GM23338 (cell line): ENCODE data around the gene TMEM87B. TPM values are rescaled to one million over a fixed set of nuclear protein-coding genes. Genes with fewer than 3 reads are reported as not detected.
A peak's percentile ranks its signal among the peaks of the same experiment; 100 is the strongest.

Experiments
- ATAC-seq: fragments of 200-7000 bp; cut with Tn5 transposase; 3 replicates; pipeline ENCODE4 v1.9.1; 2020
- DNase-seq: peaks from one replicate; pipeline ENCODE4 v3.0.0-alpha.2; 2015; ENCODE audit warnings: low spot score
- H2AFZ ChIP-seq: fragments of 200-600 bp; sonication (generic); 2 replicates; pipeline ENCODE4 v1.8.0; 2016; ENCODE audit warnings: antibody characterized with exemption, mild to moderate bottlenecking, moderate library complexity
- H3F3A ChIP-seq: fragments of 200-600 bp; sonication (generic); replicated peaks from 2 replicates; pipeline ENCODE4 v1.8.0; 2017; ENCODE audit warnings: antibody characterized with exemption, mixed run types, low read depth
- H3K27ac ChIP-seq: fragments of 200-600 bp; sonication (generic); 2 replicates; pipeline ENCODE4 v1.6.1; 2016; ENCODE audit warnings: low read depth
- H3K27me3 ChIP-seq: fragments of 200-600 bp; sonication (generic); 2 replicates; pipeline ENCODE4 v1.8.0; 2016; ENCODE audit warnings: mild to moderate bottlenecking, mixed run types, moderate library complexity; ENCODE audit not compliant: insufficient read depth
- H3K36me3 ChIP-seq: fragments of 200-600 bp; sonication (generic); 2 replicates; pipeline ENCODE4 v1.8.0; 2016; ENCODE audit warnings: mild to moderate bottlenecking; ENCODE audit not compliant: insufficient read depth
- H3K4me1 ChIP-seq: fragments of 200-600 bp; sonication (generic); 2 replicates; pipeline ENCODE4 v1.8.0; 2016; ENCODE audit warnings: mild to moderate bottlenecking, moderate library complexity; ENCODE audit not compliant: insufficient read depth
- H3K4me2 ChIP-seq: fragments of 200-600 bp; sonication (generic); 2 replicates; pipeline ENCODE4 v1.7.1; 2017; ENCODE audit warnings: mixed run types
- H3K4me3 ChIP-seq: fragments of 200-600 bp; sonication (generic); 2 replicates; pipeline ENCODE4 v1.6.1; 2016; ENCODE audit warnings: mixed run types
- H3K79me2 ChIP-seq: fragments of 200-600 bp; sonication (generic); replicated peaks from 2 replicates; pipeline ENCODE4 v1.8.0; 2017; ENCODE audit warnings: mild to moderate bottlenecking; ENCODE audit not compliant: insufficient read depth
- H3K9me2 ChIP-seq: fragments of 200-600 bp; sonication (generic); 2 replicates; pipeline ENCODE4 v1.8.0; 2017; ENCODE audit not compliant: insufficient read depth
- H4K20me1 ChIP-seq: fragments of 200-600 bp; sonication (generic); replicated peaks from 2 replicates; pipeline ENCODE4 v1.8.0; 2017; ENCODE audit warnings: mild to moderate bottlenecking; ENCODE audit not compliant: insufficient read depth
- H3K27ac Mint-ChIP-seq: 2 replicates; pipeline ENCODE4 v1.8.0; 2020; ENCODE audit warnings: inconsistent platforms, mild to moderate bottlenecking, moderate library complexity, mixed read lengths
- H3K27me3 Mint-ChIP-seq: 3 replicates; pipeline ENCODE4 v1.8.0; 2022; ENCODE audit warnings: low read depth, mild to moderate bottlenecking, moderate library complexity, mixed read lengths, inconsistent platforms; ENCODE audit not compliant: insufficient read depth, poor library complexity
- H3K36me3 Mint-ChIP-seq: 3 replicates; pipeline ENCODE4 v1.8.0; 2021; ENCODE audit warnings: low read depth, mild to moderate bottlenecking, inconsistent platforms, moderate library complexity, mixed read lengths
- H3K4me1 Mint-ChIP-seq: 3 replicates; pipeline ENCODE4 v1.8.0; 2020; ENCODE audit warnings: mild to moderate bottlenecking, inconsistent platforms, mixed read lengths
- H3K4me3 Mint-ChIP-seq: 3 replicates; pipeline ENCODE4 v1.8.0; 2021; ENCODE audit warnings: moderate library complexity, mild to moderate bottlenecking, inconsistent platforms, mixed read lengths
- H3K9me3 Mint-ChIP-seq: 3 replicates; pipeline ENCODE4 v1.8.0; 2020; ENCODE audit warnings: moderate library complexity, mild to moderate bottlenecking, inconsistent platforms, mixed read lengths
- CREB1 ChIP-seq: fragments of 250-450 bp; sonication (Bioruptor Pico); IDR thresholded peaks from 2 replicates; pipeline ENCODE4 v1.5.0; 2020; ENCODE audit warnings: low read depth, mild to moderate bottlenecking, moderate library complexity
- CTCF ChIP-seq, 2 experiments: fragments of 200-600 bp in 1 of 2; sonication (generic) in 1 of 2; conservative IDR thresholded peaks; 2 replicates each; pipeline versions ENCODE4 v1.5.1 to v1.6.1; 2016 to 2017; ENCODE audit warnings: antibody characterized with exemption in 2 of 2, low read depth in 2 of 2, mild to moderate bottlenecking in 2 of 2, moderate library complexity in 1 of 2
- ETS1 ChIP-seq: IDR thresholded peaks from 2 replicates; pipeline ENCODE4 v1.6.1; 2016; ENCODE audit warnings: antibody characterized with exemption
- EZH2 ChIP-seq: fragments of 200-600 bp; sonication (generic); IDR thresholded peaks from one replicate; pipeline ENCODE4 v1.8.0; 2017; ENCODE audit warnings: antibody characterized with exemption, mild to moderate bottlenecking, low read depth; ENCODE audit not compliant: unreplicated experiment
- EZH2phosphoT487 ChIP-seq: fragments of 200-600 bp; sonication (generic); IDR thresholded peaks from one replicate; pipeline ENCODE4 v1.8.1; 2018; ENCODE audit warnings: antibody characterized with exemption; ENCODE audit not compliant: unreplicated experiment
- NANOG ChIP-seq: IDR thresholded peaks from 2 replicates; pipeline ENCODE4 v1.6.1; 2016; ENCODE audit warnings: antibody characterized with exemption, borderline replicate concordance
- POLR2AphosphoS5 ChIP-seq: IDR thresholded peaks from 2 replicates; pipeline ENCODE4 v1.6.1; 2016; ENCODE audit warnings: antibody characterized with exemption, low read depth
- REST ChIP-seq: IDR thresholded peaks from one replicate; pipeline ENCODE4 v1.6.1; 2018; ENCODE audit warnings: antibody characterized with exemption; ENCODE audit not compliant: unreplicated experiment
- STAT1 ChIP-seq: IDR thresholded peaks from one replicate; pipeline ENCODE4 v1.6.1; 2016; ENCODE audit warnings: antibody characterized with exemption; ENCODE audit not compliant: unreplicated experiment
- ZNF114 ChIP-seq: fragments of 250-450 bp; sonication (Bioruptor Pico); IDR thresholded peaks from 2 replicates; pipeline ENCODE4 v1.5.0; 2020; ENCODE audit warnings: mild to moderate bottlenecking, moderate library complexity
- ZNF331 ChIP-seq: fragments of 250-450 bp; sonication (Bioruptor Pico); IDR thresholded peaks from 2 replicates; pipeline ENCODE4 v1.5.0; 2020; ENCODE audit warnings: low read depth, mild to moderate bottlenecking, moderate library complexity
- ZNF462 ChIP-seq: fragments of 250-450 bp; sonication (Bioruptor Pico); IDR thresholded peaks from 2 replicates; pipeline ENCODE4 v1.5.0; 2020; ENCODE audit warnings: mild to moderate bottlenecking, moderate library complexity
- polyA plus RNA-seq: library from polyadenylated mRNA; unstranded; fragments of >200 nt; fragmentation: Nextera tagmentation; extraction: Ambion mirVana; gene quantifications from 2 replicates; pipeline ENCODE4 v1.2.1, GENCODE V29; 2016
- total RNA-seq: library from RNA; depleted of rRNA; stranded (reverse); fragments of >200 nt; shearing (Covaris generic); gene quantifications from 2 replicates; pipeline ENCODE4 v1.2.3, GENCODE V29; 2014

The TMEM87B gene
- total and polyA plus RNA-seq, 2 experiments from 2014 or later: 7.0 to 15.4 TPM

GRCh38 chr2:112092286-112093041 is 37.4 kb downstream of the TMEM87B start:
- H3K79me2 ChIP-seq: no peaks in the 10 kb centered on the region

More at GRCh38 chr2:112092286-112093041, 37.4 kb downstream of the TMEM87B start:
- Histone ChIP-seq H3F3A (no peaks in the 10 kb centered on the region), H3K4me3 (no peak overlapping the region), H4K20me1 (no peaks in the 10 kb centered on the region), H3K4me1 (no peaks in the 10 kb centered on the region), H3K27me3 (no peaks in the 10 kb centered on the region), H2AFZ (no peak overlapping the region), H3K36me3 (peaks cover under 1% of the 10 kb centered on the region; the same call in 1 of the 2 replicates), H3K4me2 (no peak overlapping the region), H3K27ac (no peak overlapping the region), H3K9me2 (no peaks in the 10 kb centered on the region)
- DNase-seq (peak; percentile 3), ATAC-seq (no peak)
- Mint-ChIP-seq H3K4me1 (no peaks in the 10 kb centered on the region), H3K36me3 (no peaks in the 10 kb centered on the region; the same call in 2 of the 3 replicates), H3K9me3 (no peaks in the 10 kb centered on the region; the same call in 2 of the 3 replicates), H3K27ac (no peak overlapping the region), H3K27me3 (no peaks in the 10 kb centered on the region), H3K4me3 (no peak overlapping the region)
- TF ChIP-seq STAT1 (no peak), EZH2phosphoT487 (no peak), ZNF331 (CRISPR knock-in tag) (no peak), CTCF (conservative IDR thresholded peaks at IDR 0.05; ENCODE audit: low read depth in 2 of 2) (no peak), ZNF114 (CRISPR knock-in tag) (no peak), CREB1 (no peak), REST (no peak), POLR2AphosphoS5 (no peak), NANOG (no peak), ETS1 (no peak), EZH2 (no peak), ZNF462 (no peak)
